ENCODE data around the gene THUMPD3. TPM values are rescaled to one million over a fixed set of nuclear protein-coding genes. Genes with fewer than 3 reads are reported as not detected.

The THUMPD3 gene
- total RNA-seq, 1 donor from 2014 or later: 43.8 TPM

Other genes with a start within 250 kb of the THUMPD3 start
- 15.7 TPM for gene SRGAP3, start 113.4 kb upstream of the THUMPD3 start, total RNA-seq
- 54.3 TPM for gene SETD5, start 34.6 kb downstream of the THUMPD3 start, total RNA-seq
- not detected for gene LHFPL4, start 190.8 kb downstream of the THUMPD3 start, total RNA-seq

Data from skeletal muscle tissue (tissue), 1 donor.